DMS53 treated with DMSO at 0.1 percent for 48 hours (cell line): ENCODE measurements around the gene RNFT2.

Source experiments
- DNase-seq: peaks from one replicate; lab custom pipeline; 2025; ENCODE audit not compliant: unreplicated experiment; lab: John Stamatoyannopoulos, UW

RNFT2 gene

DNA sequence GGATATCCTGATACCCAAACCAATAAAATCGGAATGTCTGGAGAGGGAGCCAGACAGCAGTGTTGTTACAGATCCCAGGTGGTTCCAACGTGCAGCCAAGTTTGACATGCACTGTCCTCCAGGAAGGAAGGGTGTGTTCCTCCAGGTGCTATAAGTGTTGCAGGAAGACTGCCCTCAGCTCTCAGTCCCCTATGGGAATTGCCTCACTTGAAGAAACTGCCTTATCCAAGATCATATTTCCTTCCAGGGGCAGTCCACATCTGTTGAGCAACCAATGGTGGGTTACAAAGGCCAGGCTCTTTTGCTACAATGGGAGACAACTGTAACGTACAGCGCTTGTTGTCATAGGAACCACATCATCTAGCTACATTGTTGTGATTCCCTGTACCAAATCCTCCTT is 159.4 kb downstream of the RNFT2 start:
- DNase-seq, result no peak

DNA sequence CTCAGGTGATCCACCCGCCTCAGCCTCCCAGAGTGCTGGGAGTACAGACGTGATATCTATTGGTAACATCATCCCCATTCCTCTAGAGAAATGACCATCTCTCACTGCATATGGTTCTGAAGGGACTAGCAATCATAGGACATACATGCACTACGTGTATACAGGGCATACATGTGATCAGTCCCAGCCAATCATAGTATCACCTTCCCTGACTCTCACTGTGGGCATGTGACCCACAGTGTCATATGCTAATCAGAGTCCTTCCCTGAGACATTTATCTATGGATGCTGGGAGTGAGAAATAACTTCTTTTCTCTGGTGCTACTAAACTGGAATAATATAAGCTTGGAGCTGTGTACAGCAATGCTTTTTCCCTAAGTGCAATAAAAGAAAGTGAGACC is 160.6 kb downstream of the RNFT2 start:
- DNase-seq, result no peak

DNA sequence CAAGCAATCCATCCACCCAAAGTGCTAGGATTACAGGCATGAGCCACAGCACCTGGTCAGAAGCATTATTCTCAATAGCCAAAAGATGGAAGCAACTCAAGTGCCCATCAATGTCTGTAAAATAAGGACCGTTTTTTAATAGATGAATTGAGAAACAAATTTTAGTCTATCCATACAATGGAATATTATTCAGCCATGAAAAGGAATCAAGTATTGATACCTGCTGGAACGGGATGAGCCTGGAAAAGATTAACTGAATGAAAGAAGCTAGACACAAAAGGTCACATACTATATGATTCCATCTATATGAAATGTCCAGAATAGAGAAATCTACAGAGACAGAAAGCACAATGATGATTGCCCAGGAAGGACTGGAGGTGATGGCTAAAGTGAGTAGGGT is 163.5 kb downstream of the RNFT2 start:
- DNase-seq, result no peak
